Measurements from ENCODE around the gene B4GALT6. TPM values are rescaled to one million over a fixed set of nuclear protein-coding genes. Genes with fewer than 3 reads are reported as not detected.

Gene B4GALT6
- total and polyA plus RNA-seq, 11 donors: 1.3 to 11.9 (median 5.6) TPM

DNA sequence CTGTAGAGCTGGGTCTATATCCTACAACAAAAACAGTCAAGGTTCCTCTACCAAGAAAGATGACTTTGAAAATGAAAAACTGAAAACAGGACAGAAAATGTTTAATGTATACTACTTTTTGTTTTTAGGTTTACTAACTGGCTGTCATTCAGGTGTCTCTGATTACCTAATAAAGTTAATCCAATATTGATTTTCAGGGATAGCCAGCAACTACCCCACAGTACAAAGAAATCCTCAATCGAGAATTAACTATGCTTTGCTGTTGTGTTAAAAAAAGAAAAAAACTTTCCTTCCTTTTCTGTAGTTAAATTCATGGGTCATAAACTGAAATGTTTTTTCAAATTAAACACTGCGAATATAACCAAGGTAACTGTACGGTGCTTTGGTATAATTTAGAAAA, 46.9 kb downstream of the B4GALT6 start:
- ATAC-seq (no peak), DNase-seq (no peak)
- intact Hi-C loops (cut with DNase I): no loop called here
- Histone ChIP-seq H3K27me3 (no peaks in the 10 kb centered on the region), H3K36me3 (no peaks in the 10 kb centered on the region), H3K9me3 (peaks cover 0 to 6% (median 0%) of the 10 kb centered on the region in 12 donors), H3K4me3 (no peak overlapping the region), H3K27ac (no peak overlapping the region), H3K4me1 (no peaks in the 10 kb centered on the region)
- TF ChIP-seq, protein P1, sequence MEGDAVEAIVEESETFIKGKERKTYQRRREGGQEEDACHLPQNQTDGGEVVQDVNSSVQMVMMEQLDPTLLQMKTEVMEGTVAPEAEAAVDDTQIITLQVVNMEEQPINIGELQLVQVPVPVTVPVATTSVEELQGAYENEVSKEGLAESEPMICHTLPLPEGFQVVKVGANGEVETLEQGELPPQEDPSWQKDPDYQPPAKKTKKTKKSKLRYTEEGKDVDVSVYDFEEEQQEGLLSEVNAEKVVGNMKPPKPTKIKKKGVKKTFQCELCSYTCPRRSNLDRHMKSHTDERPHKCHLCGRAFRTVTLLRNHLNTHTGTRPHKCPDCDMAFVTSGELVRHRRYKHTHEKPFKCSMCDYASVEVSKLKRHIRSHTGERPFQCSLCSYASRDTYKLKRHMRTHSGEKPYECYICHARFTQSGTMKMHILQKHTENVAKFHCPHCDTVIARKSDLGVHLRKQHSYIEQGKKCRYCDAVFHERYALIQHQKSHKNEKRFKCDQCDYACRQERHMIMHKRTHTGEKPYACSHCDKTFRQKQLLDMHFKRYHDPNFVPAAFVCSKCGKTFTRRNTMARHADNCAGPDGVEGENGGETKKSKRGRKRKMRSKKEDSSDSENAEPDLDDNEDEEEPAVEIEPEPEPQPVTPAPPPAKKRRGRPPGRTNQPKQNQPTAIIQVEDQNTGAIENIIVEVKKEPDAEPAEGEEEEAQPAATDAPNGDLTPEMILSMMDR (IDR thresholded peaks at IDR 0.05): no peak
- TF ChIP-seq POLR2A (IDR thresholded peaks at IDR 0.05): no peak
- 80 to 98% (median 96%) methylated on average over 3 of the region's 3 CpGs for WGBS, 4 donors

DNA sequence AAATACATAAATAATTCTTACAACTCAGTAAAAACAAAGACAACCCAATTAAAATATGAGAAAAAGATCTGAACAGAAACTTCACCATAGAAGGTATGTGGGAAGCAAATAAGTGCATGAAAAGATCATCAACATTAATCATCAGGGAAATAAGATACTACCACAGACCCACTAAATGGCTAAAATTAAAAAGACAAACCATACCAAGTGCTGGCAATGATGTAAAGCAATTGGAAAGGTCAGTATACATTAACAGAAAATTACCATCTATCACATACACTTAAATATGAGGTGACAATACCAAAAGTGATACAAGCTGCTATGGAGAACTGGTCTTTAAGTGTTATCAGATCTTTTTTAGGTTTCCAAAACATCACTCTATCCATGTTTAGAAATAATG, 48.0 kb downstream of the B4GALT6 start:
- Histone ChIP-seq H3K27me3 (no peaks in the 10 kb centered on the region), H3K4me1 (no peaks in the 10 kb centered on the region), H3K4me3 (no peak overlapping the region), H3K27ac (no peak overlapping the region), H3K9me3 (peaks cover 0 to 6% (median 0%) of the 10 kb centered on the region in 12 donors), H3K36me3 (no peaks in the 10 kb centered on the region)
- intact Hi-C loops (cut with DNase I): no loop called here
- ATAC-seq (no peak), DNase-seq (no peak)
- TF ChIP-seq, protein P1 (IDR thresholded peaks at IDR 0.05): no peak
- TF ChIP-seq POLR2A (IDR thresholded peaks at IDR 0.05): no peak

DNA sequence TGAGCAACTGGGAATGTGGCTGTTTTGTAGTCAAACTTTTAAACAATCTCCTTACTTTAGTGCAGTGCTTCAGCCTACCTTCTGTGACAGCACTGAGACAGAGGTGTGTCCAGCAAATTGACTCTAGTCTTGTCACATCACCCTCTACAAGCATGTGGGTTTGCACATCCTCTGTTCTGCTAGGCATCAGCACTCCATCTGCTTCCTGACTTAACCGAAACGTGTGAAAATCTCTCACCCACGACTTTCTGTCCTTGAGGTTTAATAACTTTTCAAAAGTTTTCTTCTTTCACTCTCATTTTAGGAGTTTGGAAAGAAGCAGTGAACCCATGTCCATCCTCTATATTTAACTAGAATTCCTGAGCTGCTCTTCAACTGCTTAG, 50.1 kb downstream of the B4GALT6 start:
- Histone ChIP-seq H3K27ac (no peak overlapping the region), H3K9me3 (peaks cover 0 to 6% (median 0%) of the 10 kb centered on the region in 12 donors), H3K27me3 (no peaks in the 10 kb centered on the region), H3K4me1 (no peaks in the 10 kb centered on the region), H3K36me3 (no peaks in the 10 kb centered on the region), H3K4me3 (no peak overlapping the region)
- TF ChIP-seq, protein P1 (IDR thresholded peaks at IDR 0.05): no peak
- no peak for TF ChIP-seq POLR2A (IDR thresholded peaks at IDR 0.05)
- DNase-seq: no peak
- 66 to 81% (median 75%) methylated on average over 3 of the region's 3 CpGs for WGBS, 4 donors
- intact Hi-C loops (cut with DNase I): no loop called here
- ATAC-seq: no peak

DNA sequence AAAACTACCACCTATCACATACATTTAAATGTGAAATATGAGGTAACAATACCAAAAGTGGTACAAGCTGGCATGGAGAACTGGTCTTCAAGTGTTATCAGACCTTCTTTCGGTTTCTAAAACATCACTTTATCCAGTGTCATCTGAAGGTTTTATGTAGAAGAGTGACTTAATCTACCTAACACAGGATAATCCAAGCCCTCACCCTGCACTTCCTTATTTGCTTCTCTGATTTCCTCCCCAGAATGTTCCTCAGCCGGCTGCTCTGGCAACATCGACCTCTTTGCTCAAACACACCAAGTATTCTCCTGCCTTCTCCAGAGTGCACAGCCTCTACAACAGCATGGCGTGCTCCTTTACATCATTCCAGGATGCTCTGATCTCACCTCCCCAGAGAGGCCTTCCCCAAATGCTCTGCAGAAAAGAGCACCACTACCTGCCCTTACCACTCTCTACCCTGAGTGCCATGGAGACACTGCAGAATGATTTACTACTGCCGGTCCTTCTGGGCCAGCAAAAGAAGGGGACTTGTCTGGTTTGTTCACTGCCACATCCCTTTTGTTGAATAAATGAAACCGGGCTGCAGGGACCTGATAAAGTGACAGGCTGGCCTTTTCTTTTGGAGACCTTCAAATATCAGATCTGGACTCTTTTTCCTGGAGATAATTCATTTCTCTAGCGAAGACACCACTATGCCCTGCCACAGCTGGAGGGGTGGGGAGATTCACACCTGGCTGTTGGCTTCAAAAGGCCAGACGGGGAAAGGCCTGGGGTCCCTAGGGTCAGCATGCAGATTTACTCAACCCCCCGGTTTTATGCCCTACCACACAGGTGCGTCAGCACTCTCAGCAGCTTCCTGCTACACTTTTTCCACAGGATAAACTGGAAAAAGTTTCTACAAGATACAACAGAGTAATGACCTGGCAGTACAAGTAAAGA, 50.7 kb downstream of the B4GALT6 start:
- Histone ChIP-seq H3K4me1 (no peaks in the 10 kb centered on the region), H3K27ac (no peak overlapping the region), H3K27me3 (no peaks in the 10 kb centered on the region), H3K9me3 (peaks cover 0 to 6% (median 0%) of the 10 kb centered on the region in 12 donors), H3K4me3 (no peak overlapping the region), H3K36me3 (no peaks in the 10 kb centered on the region)
- 80 to 86% (median 83%) methylated on average over 10 of the region's 10 CpGs for WGBS, 4 donors
- intact Hi-C loops (cut with DNase I): no loop called here
- no peak for TF ChIP-seq POLR2A (IDR thresholded peaks at IDR 0.05)
- TF ChIP-seq, protein P1 (IDR thresholded peaks at IDR 0.05): no peak
- ATAC-seq: no peak
- DNase-seq: no peak
